MG63 (cell line): ENCODE results near the gene DIS3L2. TPM values are rescaled to one million over a fixed set of nuclear protein-coding genes. Genes with fewer than 3 reads are reported as not detected.

ENCODE experiments used
- DNase-seq: peaks from one replicate; pipeline ENCODE4 v3.0.0-alpha.2; 2020
- H3K27me3 ChIP-seq: fragments of 250-450 bp; sonication (Bioruptor Pico); 2 replicates; pipeline ENCODE4 v1.5.1; 2020; ENCODE audit warnings: mild to moderate bottlenecking, moderate library complexity
- H3K36me3 ChIP-seq: fragments of 250-450 bp; sonication (Bioruptor Pico); 2 replicates; pipeline ENCODE4 v1.5.1; 2020; ENCODE audit warnings: mild to moderate bottlenecking, moderate library complexity
- H3K4me3 ChIP-seq: fragments of 250-450 bp; sonication (Bioruptor Pico); 2 replicates; pipeline ENCODE4 v1.5.1; 2020; ENCODE audit warnings: mild to moderate bottlenecking, moderate library complexity
- H3K9me3 ChIP-seq: fragments of 250-450 bp; sonication (Bioruptor Pico); 2 replicates; pipeline ENCODE4 v1.5.1; 2020; ENCODE audit warnings: mild to moderate bottlenecking, moderate library complexity
- total RNA-seq: library from RNA; depleted of rRNA; stranded (reverse); fragments of >200 nt; shearing (Covaris generic); gene quantifications from 2 replicates; pipeline ENCODE4 v1.2.3, GENCODE V29; 2014; ENCODE audit warnings: low replicate concordance

Gene DIS3L2
- total RNA-seq, 1 experiment from 2014 or later: 17.2 TPM

- peak; percentile 71 for DNase-seq
- Histone ChIP-seq H3K27me3 (no peaks in the 10 kb centered on the region), H3K4me3 (no peak overlapping the region)
Measured at GRCh38 chr2:231985823-231986261, 24.3 kb downstream of the DIS3L2 start.

DNA sequence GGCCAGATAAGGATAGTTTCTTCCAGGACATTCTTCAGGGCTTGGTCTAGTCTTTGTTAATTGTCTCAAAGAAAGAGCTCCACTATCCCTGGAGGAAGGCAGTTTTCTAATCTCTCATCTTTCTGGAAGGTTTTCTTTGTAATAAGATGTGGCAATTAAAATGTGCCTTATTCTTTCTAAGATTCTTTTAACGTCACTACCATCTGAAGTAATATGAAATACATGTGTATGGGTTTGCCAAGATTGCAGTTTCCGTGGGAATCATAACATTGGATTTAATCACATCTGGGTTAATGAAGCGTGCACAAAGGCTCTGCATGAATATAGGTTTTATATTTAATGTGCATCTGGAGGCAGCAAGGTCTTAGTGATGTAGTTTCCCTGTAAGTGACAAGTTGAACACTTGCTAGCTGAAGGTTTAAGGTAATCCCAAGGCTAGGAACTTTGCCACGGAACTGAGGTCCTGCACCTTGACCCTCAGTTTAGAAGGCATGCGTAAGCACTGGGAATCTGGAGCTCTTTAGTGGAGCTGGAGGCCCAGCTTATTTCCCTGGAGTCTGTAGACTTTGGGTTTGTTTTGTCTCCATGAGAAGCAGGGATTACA, 25.7 kb downstream of the DIS3L2 start:
- Histone ChIP-seq H3K36me3 (peaks cover 3% of the 10 kb centered on the region; the same call in 1 of the 2 replicates), H3K27me3 (no peaks in the 10 kb centered on the region), H3K9me3 (no peaks in the 10 kb centered on the region), H3K4me3 (no peak overlapping the region)
- DNase-seq: no peak

More at GRCh38 chr2:231985823-231986261, 24.3 kb downstream of the DIS3L2 start:
- Histone ChIP-seq H3K9me3 (no peaks in the 10 kb centered on the region), H3K36me3 (peaks cover 3% of the 10 kb centered on the region; the same call in 1 of the 2 replicates)

- Histone ChIP-seq H3K27me3 (no peaks in the 10 kb centered on the region), H3K36me3 (no peaks in the 10 kb centered on the region), H3K4me3 (no peak overlapping the region), H3K9me3 (no peaks in the 10 kb centered on the region)
- DNase-seq: no peak
Measured at GRCh38 chr2:231988179-231988866, 26.8 kb downstream of the DIS3L2 start.

- Histone ChIP-seq H3K27me3 (no peaks in the 10 kb centered on the region), H3K9me3 (no peaks in the 10 kb centered on the region), H3K4me3 (no peak overlapping the region), H3K36me3 (no peaks in the 10 kb centered on the region)
- DNase-seq: no peak
Measured at GRCh38 chr2:231991664-231992063, 30.2 kb downstream of the DIS3L2 start.

- no peak for DNase-seq
- no peak overlapping the region for H3K4me3 ChIP-seq
Measured at GRCh38 chr2:231992888-231993287, 31.4 kb downstream of the DIS3L2 start.

GRCh38 chr2:231996797-231997540, 35.5 kb downstream of the DIS3L2 start:
- Histone ChIP-seq H3K9me3 (no peaks in the 10 kb centered on the region; the same call in 1 of the 2 replicates), H3K27me3 (no peaks in the 10 kb centered on the region), H3K36me3 (no peaks in the 10 kb centered on the region), H3K4me3 (no peak overlapping the region)
- no peak for DNase-seq

More at GRCh38 chr2:231992888-231993287, 31.4 kb downstream of the DIS3L2 start:
- H3K36me3 ChIP-seq: no peaks in the 10 kb centered on the region
- no peaks in the 10 kb centered on the region for H3K9me3 ChIP-seq
- H3K27me3 ChIP-seq: no peaks in the 10 kb centered on the region

- Histone ChIP-seq H3K4me3 (no peak overlapping the region), H3K36me3 (no peaks in the 10 kb centered on the region), H3K9me3 (no peaks in the 10 kb centered on the region; the same call in 1 of the 2 replicates), H3K27me3 (no peaks in the 10 kb centered on the region)
- DNase-seq: no peak
Measured at GRCh38 chr2:231998046-231998445, 36.5 kb downstream of the DIS3L2 start.

DNA sequence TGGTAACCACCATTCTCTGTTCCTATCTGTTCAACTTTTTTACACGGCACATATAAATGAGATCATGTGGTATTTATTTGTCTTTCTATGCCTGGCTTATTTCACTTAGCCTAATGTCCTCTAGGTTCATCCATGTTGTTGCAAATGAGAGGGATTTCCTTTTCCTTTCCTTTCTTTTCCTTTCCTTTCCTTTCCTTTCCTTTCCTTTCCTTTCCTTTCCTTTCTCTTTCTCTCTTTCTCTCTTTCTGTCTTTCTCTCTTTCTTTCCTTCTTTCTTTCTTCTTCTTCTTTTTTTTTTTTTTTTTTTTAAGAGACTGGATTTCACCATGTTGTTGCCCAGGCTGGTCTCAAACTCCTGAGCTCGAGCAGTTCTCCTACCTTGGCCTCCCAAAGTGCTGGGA, 38.9 kb downstream of the DIS3L2 start:
- Histone ChIP-seq H3K4me3 (no peak overlapping the region), H3K36me3 (no peaks in the 10 kb centered on the region), H3K9me3 (no peaks in the 10 kb centered on the region; the same call in 1 of the 2 replicates), H3K27me3 (no peaks in the 10 kb centered on the region)
- DNase-seq: no peak

DNA sequence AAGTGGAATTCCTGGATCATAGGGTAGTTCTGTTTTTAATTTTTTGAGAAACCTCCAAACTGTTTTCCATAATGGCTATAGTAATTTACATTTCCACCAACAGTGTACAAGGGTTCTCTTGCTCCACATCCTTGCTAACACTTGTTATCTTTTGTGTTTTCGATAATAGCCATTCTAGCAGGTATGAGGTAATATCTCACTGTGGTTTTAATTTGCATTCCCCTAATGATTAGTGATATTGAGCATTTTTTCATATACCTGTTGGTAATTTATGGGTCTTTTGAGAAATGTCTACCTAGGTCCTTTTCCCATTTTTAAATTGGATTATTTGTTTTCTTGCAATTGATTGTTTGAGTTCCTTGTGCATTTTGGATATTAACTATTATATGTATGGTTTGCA, 39.6 kb downstream of the DIS3L2 start:
- H3K36me3 ChIP-seq: no peaks in the 10 kb centered on the region
- H3K4me3 ChIP-seq: no peak overlapping the region
- DNase-seq: no peak
- no peaks in the 10 kb centered on the region; the same call in 1 of the 2 replicates for H3K9me3 ChIP-seq
- no peaks in the 10 kb centered on the region for H3K27me3 ChIP-seq

- no peaks in the 10 kb centered on the region for H3K36me3 ChIP-seq
- no peak overlapping the region for H3K4me3 ChIP-seq
- H3K9me3 ChIP-seq: no peaks in the 10 kb centered on the region; the same call in 1 of the 2 replicates
- H3K27me3 ChIP-seq: no peaks in the 10 kb centered on the region
- DNase-seq: no peak
Measured at GRCh38 chr2:232006253-232006652, 44.7 kb downstream of the DIS3L2 start.

DNA sequence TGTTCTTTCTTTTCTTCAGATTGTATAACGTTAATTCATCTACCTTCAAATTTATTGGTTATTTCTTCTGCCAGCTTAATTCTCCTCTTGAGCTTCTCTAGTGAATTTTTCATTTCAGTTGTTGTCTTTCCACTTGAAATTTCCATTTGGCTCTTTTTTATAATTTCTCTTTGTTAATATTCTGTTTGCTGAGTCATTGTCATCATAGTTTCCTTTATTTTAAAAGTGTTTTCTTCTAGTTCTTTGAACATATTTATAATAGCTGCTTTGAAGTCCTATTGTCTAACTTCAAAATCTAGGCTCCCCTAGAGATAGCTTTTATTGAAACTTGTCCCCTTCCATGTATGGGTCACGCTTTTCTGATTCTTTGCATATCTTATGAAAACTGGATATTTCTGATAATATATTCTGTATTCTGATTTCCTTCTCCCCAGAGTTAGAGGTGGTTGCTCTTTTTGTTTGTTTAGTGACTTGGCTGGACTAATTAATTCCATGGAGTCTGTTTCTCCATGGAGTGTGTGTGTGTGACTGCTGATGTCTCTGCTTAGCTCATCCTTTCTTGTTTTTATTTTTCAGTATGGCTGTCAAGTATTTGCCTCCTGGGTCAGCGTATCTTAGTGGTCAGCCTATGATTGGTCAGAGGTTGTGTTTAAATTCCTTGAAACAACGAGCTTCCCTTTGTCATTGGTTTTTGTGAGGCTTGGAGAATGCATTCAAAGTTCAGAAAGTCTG, 47.6 kb downstream of the DIS3L2 start:
- no peaks in the 10 kb centered on the region for H3K9me3 ChIP-seq
- no peak for DNase-seq
- no peaks in the 10 kb centered on the region for H3K27me3 ChIP-seq

DNA sequence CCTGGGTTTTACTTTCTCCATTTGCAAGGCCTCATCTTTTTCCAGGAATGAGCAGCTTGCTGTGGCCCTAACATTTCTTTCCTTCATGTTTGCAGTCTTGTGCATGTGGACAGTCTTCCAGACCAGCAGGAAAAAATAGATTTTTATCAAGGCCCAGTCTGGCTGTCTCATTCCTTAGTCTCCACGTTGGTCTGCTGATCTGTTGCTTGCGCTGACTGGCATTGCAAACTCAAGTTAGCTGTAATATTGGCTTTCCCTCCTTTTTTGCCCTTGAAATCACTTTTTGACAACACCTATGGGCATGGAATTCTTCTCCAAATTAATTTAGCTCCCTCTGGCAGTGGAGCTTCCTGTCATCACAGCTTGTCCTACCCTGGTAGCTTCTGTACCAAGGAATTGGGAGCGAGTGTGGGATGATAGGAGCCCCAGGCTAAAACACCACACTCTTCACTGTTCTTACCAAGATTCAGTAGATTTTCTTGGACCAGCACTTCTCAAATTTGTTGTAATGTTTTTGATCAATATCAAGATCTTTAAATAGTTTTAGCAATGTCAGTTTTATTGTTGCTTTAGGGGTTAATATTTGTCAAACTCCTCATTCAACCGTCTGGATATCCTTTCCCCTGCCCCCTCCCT, 48.2 kb downstream of the DIS3L2 start:
- H3K27me3 ChIP-seq: no peaks in the 10 kb centered on the region
- H3K36me3 ChIP-seq: no peaks in the 10 kb centered on the region
- no peaks in the 10 kb centered on the region for H3K9me3 ChIP-seq
- no peak overlapping the region for H3K4me3 ChIP-seq
- no peak for DNase-seq

More for the DNA sequence above, 47.6 kb downstream of the DIS3L2 start:
- Histone ChIP-seq H3K36me3 (no peaks in the 10 kb centered on the region), H3K4me3 (no peak overlapping the region)

GRCh38 chr2:232013701-232014353, 52.3 kb downstream of the DIS3L2 start:
- Histone ChIP-seq H3K36me3 (peaks cover 4% of the 10 kb centered on the region; the same call in 1 of the 2 replicates), H3K9me3 (no peaks in the 10 kb centered on the region), H3K27me3 (no peaks in the 10 kb centered on the region), H3K4me3 (no peak overlapping the region)
- DNase-seq: peak; percentile 74

DNA sequence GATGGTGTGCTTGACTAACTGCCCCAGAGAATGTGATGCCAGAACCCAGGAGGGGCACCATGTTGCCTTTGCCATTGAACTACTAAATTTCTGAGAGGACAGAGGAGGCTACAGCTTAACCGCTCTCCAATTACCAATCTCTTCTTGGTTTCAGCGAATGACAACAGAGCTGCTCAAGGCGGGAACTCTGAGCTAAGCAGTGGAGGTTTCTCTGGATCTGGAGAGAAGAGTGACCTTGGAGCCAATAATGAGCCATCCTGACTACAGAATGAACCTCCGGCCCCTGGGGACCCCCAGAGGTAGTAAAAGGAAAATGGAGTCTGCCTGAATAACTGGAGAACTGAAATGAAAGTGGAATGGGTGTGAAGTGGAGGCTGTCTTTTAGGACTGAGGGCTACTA, 53.2 kb downstream of the DIS3L2 start:
- DNase-seq: no peak

DNA sequence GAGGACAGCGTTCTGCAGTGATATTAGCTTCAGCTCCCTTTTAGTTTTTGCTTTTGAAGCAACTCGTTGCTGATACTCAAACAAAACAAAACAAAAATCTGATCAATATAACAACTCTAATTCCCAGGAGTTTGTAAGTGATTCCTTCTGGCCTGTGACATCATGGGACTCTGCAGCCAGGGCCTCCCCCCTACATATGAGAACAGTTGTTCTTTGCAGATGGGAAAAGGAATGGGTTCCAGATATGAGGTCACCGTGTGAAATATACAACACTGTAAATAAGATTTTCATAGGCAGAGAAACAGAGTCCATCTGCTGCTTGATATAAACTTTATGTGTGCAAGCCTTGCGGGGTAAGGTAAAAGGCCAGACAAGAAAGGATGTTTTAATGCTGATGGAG, 56.7 kb downstream of the DIS3L2 start:
- no peak for DNase-seq
- H3K9me3 ChIP-seq: no peaks in the 10 kb centered on the region
- H3K4me3 ChIP-seq: no peak overlapping the region
- H3K36me3 ChIP-seq: peaks cover 4% of the 10 kb centered on the region; the same call in 1 of the 2 replicates
- H3K27me3 ChIP-seq: no peaks in the 10 kb centered on the region

More for the DNA sequence above, 53.2 kb downstream of the DIS3L2 start:
- H3K9me3 ChIP-seq: no peaks in the 10 kb centered on the region
- peaks cover 4% of the 10 kb centered on the region; the same call in 1 of the 2 replicates for H3K36me3 ChIP-seq
- H3K27me3 ChIP-seq: no peaks in the 10 kb centered on the region
- H3K4me3 ChIP-seq: no peak overlapping the region

GRCh38 chr2:232022718-232023117, 61.2 kb downstream of the DIS3L2 start:
- DNase-seq: no peak
- no peak overlapping the region for H3K4me3 ChIP-seq
- no peaks in the 10 kb centered on the region for H3K27me3 ChIP-seq
- peaks cover 3% of the 10 kb centered on the region for H3K36me3 ChIP-seq
- H3K9me3 ChIP-seq: no peaks in the 10 kb centered on the region
